Measurements from ENCODE around the gene ADORA3. TPM values are rescaled to one million over a fixed set of nuclear protein-coding genes. Genes with fewer than 3 reads are reported as not detected.

ADORA3 gene
- polyA plus RNA-seq, 1 donor from 2014 or later = not detected

GRCh38 chr1:111462370-111463028, 40.9 kb downstream of the ADORA3 start:
- H3K9me3 ChIP-seq (ENCODE audit: low read length) = no peaks in the 10 kb centered on the region
- H4K20me1 ChIP-seq (ENCODE audit: insufficient read depth) = no peaks in the 10 kb centered on the region
- no peak overlapping the region for H3K4me3 ChIP-seq (ENCODE audit: low read length)
- peaks cover 15% of the 10 kb centered on the region for H3K36me3 ChIP-seq (ENCODE audit: insufficient read depth, low read length)
- H3K27ac ChIP-seq (ENCODE audit: low read length) = no peak overlapping the region
- H3K27me3 ChIP-seq (ENCODE audit: insufficient read depth, low read depth, low read length) = no peaks in the 10 kb centered on the region
- H3K79me2 ChIP-seq (replicated peaks; ENCODE audit: insufficient read depth, low read length) = peaks cover 3% of the 10 kb centered on the region
- H2AFZ ChIP-seq (ENCODE audit: low read depth, low read length) = no peak overlapping the region
- no peak overlapping the region for H3K4me2 ChIP-seq (ENCODE audit: low read length)
- no peaks in the 10 kb centered on the region for H3K9me2 ChIP-seq (ENCODE audit: insufficient read depth, low read length)
- H3K9ac ChIP-seq (ENCODE audit: low read length) = no peak overlapping the region
- TF ChIP-seq MXI1 (conservative IDR thresholded peaks at IDR 0.05; ENCODE audit: poor library complexity, severe bottlenecking) (no peak), POLR2AphosphoS5 (IDR thresholded peaks at IDR 0.05) (no peak), REST (IDR thresholded peaks at IDR 0.05; ENCODE audit: borderline replicate concordance) (no peak), EZH2 (IDR thresholded peaks at IDR 0.05; ENCODE audit: borderline replicate concordance, insufficient read depth, low read length, poor library complexity, severe bottlenecking) (no peak), SMC3 (conservative IDR thresholded peaks at IDR 0.05; ENCODE audit: poor library complexity) (no peak), RAD21 (conservative IDR thresholded peaks at IDR 0.05) (no peak), TAF1 (IDR thresholded peaks at IDR 0.05; ENCODE audit: low read depth) (no peak), EP300 (conservative IDR thresholded peaks at IDR 0.05; ENCODE audit: poor library complexity, severe bottlenecking) (no peak), CTCF (IDR thresholded peaks at IDR 0.05; ENCODE audit: poor library complexity, severe bottlenecking) (no peak)
- H3F3A ChIP-seq (ENCODE audit: insufficient read depth, low read length, poor library complexity, severe bottlenecking) = no peaks in the 10 kb centered on the region

- no peak overlapping the region for H3K27ac ChIP-seq (ENCODE audit: low read length)
- H3K4me3 ChIP-seq (ENCODE audit: low read length) = no peak overlapping the region
- no peak overlapping the region for H2AFZ ChIP-seq (ENCODE audit: low read depth, low read length)
- H3K4me2 ChIP-seq (ENCODE audit: low read length) = no peak overlapping the region
- peaks cover 22% of the 10 kb centered on the region for H3K36me3 ChIP-seq (ENCODE audit: insufficient read depth, low read length)
- no peak overlapping the region for H3K9ac ChIP-seq (ENCODE audit: low read length)
- peaks cover 3% of the 10 kb centered on the region for H3K79me2 ChIP-seq (replicated peaks; ENCODE audit: insufficient read depth, low read length)
- H4K20me1 ChIP-seq (ENCODE audit: insufficient read depth) = no peaks in the 10 kb centered on the region
- no peaks in the 10 kb centered on the region for H3K9me2 ChIP-seq (ENCODE audit: insufficient read depth, low read length)
- no peaks in the 10 kb centered on the region for H3F3A ChIP-seq (ENCODE audit: insufficient read depth, low read length, poor library complexity, severe bottlenecking)
- no peak for TF ChIP-seq CTCF (IDR thresholded peaks at IDR 0.05; ENCODE audit: poor library complexity, severe bottlenecking)
- no peak for TF ChIP-seq REST (IDR thresholded peaks at IDR 0.05; ENCODE audit: borderline replicate concordance)
- TF ChIP-seq EZH2 (IDR thresholded peaks at IDR 0.05; ENCODE audit: borderline replicate concordance, insufficient read depth, low read length, poor library complexity, severe bottlenecking) = no peak
- TF ChIP-seq SMC3 (conservative IDR thresholded peaks at IDR 0.05; ENCODE audit: poor library complexity) = no peak
- no peak for TF ChIP-seq RAD21 (conservative IDR thresholded peaks at IDR 0.05)
- TF ChIP-seq EP300 (conservative IDR thresholded peaks at IDR 0.05; ENCODE audit: poor library complexity, severe bottlenecking) = no peak
- TF ChIP-seq TAF1 (IDR thresholded peaks at IDR 0.05; ENCODE audit: low read depth) = no peak
- no peak for TF ChIP-seq MXI1 (conservative IDR thresholded peaks at IDR 0.05; ENCODE audit: poor library complexity, severe bottlenecking)
- no peak for TF ChIP-seq POLR2AphosphoS5 (IDR thresholded peaks at IDR 0.05)
- no peaks in the 10 kb centered on the region for H3K9me3 ChIP-seq (ENCODE audit: low read length)
- no peaks in the 10 kb centered on the region for H3K27me3 ChIP-seq (ENCODE audit: insufficient read depth, low read depth, low read length)
Observed at GRCh38 chr1:111461765-111462164, 41.7 kb downstream of the ADORA3 start.

Data from neural cell (in vitro differentiated cells).